Measurements from ENCODE around the gene ACAT1. TPM values are rescaled to one million over a fixed set of nuclear protein-coding genes. Genes with fewer than 3 reads are reported as not detected.

The ACAT1 gene
- total and polyA plus RNA-seq, 2 of the 4 experiments (the other 2 are of a cell fraction): 57.7 to 59.9 TPM

DNA sequence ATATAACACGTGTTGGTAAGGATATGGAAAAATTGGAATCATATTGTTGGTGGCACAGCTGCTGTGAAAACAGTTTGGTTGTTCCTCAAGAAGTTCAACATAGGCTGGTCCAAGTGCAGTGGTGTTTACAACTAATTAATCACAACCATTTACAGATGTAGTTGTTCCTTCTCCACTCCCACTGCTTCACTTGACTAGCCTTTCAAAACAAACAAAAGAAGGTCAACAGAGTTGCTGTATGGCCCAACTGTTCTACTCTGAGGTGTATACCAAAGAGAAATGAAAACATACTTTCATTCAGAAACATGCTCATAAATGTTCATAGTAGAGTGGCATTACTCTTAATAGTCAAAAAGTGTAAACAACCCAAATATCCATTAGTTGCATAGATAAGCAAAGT, 36.6 kb upstream of the ACAT1 start (continued):
- TF ChIP-seq MAZ (IDR thresholded peaks at IDR 0.05; ENCODE audit: borderline replicate concordance, low read depth, low read length): no peak
- TF ChIP-seq RAD21 (IDR thresholded peaks at IDR 0.05; ENCODE audit: low read length): no peak
- TF ChIP-seq NFE2L2 (IDR thresholded peaks at IDR 0.05; ENCODE audit: low read depth, low read length): no peak
- TF ChIP-seq POLR2A (IDR thresholded peaks at IDR 0.05; ENCODE audit: low read depth, low read length): no peak
- TF ChIP-seq, protein P1, sequence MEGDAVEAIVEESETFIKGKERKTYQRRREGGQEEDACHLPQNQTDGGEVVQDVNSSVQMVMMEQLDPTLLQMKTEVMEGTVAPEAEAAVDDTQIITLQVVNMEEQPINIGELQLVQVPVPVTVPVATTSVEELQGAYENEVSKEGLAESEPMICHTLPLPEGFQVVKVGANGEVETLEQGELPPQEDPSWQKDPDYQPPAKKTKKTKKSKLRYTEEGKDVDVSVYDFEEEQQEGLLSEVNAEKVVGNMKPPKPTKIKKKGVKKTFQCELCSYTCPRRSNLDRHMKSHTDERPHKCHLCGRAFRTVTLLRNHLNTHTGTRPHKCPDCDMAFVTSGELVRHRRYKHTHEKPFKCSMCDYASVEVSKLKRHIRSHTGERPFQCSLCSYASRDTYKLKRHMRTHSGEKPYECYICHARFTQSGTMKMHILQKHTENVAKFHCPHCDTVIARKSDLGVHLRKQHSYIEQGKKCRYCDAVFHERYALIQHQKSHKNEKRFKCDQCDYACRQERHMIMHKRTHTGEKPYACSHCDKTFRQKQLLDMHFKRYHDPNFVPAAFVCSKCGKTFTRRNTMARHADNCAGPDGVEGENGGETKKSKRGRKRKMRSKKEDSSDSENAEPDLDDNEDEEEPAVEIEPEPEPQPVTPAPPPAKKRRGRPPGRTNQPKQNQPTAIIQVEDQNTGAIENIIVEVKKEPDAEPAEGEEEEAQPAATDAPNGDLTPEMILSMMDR (conservative IDR thresholded peaks at IDR 0.05; ENCODE audit: low read depth, low read length): no peak
- no peak for TF ChIP-seq CEBPB (IDR thresholded peaks at IDR 0.05; ENCODE audit: low read depth, low read length)

All from IMR-90 (cell line).